SH-SY5Y (cell line): ENCODE data around the gene DLGAP1.

Source experiments
- GATA2 ChIP-seq: IDR thresholded peaks from 2 replicates; pipeline ENCODE4 v1.6.1; 2011; ENCODE audit warnings: mild to moderate bottlenecking, low read depth, low read length
- GATA3 ChIP-seq: IDR thresholded peaks from 2 replicates; pipeline ENCODE4 v1.6.1; 2011; ENCODE audit warnings: low read depth, mild to moderate bottlenecking, low read length, moderate library complexity

Gene DLGAP1

DNA sequence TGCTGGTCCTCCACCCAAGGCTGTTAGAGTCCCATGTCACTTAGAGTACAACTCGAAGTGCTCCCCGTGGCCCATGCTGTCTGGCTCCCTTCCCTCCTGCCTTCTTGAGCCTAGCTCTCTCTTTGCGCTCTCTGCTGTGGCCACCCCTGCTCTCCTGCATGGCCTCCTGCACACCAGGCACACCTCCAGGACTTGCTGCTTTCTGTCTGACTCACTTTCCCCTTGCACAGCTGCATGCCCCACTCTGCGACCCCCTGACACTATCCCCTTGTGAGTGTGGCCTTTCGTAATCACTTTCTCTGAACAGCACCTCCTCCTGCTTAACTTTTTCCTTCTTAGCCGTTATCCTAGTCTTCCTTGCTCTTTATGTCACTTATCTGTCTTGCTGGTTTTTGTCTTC is 661.6 kb downstream of the DLGAP1 start:
- TF ChIP-seq GATA2 (no peak), GATA3 (no peak)

DNA sequence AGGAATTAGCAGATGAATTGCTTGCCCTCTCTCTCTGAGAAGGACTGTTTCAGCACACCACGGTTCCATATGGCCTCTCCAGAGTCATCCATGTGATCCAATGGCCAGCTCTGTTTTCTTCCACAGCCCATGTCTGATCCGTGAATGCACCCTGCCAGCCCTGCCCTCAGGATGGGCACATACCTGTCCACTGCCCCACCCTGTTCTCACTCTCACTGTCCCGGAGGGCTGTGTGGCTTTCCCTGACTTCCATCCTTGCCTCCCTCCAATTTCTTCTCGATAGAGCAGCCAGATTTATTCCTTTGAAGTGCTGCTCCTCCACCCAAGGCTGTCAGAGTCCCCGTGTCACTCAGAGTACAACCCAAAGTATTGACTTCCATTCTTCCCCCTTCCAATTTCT is 662.0 kb downstream of the DLGAP1 start:
- TF ChIP-seq GATA2, result no peak
- TF ChIP-seq GATA3, result no peak

DNA sequence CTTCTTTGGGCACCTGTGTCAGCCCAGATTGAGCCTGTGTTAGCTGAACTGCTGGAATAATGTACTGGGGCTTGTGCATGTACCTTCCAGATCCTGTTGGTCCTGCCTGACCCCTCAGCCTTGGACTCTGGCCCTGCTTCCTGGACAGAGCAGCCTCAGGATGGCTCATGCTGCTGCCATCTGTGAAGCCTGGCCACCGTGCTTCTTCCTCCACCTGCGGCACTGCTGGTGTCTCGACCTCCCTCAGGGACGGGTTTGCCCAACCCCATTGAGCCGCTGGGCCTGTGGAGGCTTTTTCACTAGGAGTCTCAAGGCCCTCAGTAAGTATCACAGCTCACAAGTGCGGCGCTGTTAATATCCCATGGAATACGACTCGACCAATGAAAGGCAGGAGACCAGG is 662.4 kb downstream of the DLGAP1 start:
- no peak for TF ChIP-seq GATA3

DNA sequence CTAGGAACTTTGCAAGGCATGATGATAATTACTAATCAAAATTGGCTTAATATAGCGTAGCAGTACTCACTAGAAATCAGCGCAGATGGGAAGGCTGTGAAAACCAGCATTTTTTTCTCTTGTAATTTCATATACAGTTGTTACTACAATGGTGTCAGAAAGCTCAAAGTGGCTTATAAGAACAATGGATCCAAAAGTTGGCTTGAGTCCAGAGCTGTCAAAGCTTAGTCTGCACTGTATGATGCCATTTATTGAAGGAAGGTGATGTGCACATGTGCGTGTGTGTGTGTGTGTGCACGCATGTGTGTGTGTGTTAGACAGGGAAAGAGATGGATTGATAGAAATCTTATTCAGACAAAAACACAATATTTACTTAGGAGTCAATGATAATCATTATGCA is 663.9 kb downstream of the DLGAP1 start:
- TF ChIP-seq GATA2, result no peak
- TF ChIP-seq GATA3, result no peak

DNA sequence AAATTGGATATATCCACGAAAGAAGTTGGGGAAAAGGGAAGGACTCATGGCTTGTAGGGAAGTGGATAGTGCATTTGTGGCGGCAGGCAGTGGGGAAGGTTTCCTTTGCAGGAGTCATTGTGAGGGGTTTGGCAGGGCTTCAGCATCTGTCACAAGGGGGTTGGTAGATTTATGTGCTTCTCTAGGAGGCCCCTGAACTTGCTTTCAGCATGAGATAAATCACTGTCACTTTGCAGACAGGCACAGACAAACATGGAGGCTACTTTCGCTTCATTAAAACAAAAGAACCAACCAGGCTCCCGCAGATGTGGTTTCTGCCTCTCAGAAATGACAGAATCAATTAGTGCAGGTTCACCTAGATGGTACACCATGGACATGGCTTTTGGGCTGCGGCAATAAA is 664.4 kb downstream of the DLGAP1 start:
- no peak for TF ChIP-seq GATA2
- no peak for TF ChIP-seq GATA3

DNA sequence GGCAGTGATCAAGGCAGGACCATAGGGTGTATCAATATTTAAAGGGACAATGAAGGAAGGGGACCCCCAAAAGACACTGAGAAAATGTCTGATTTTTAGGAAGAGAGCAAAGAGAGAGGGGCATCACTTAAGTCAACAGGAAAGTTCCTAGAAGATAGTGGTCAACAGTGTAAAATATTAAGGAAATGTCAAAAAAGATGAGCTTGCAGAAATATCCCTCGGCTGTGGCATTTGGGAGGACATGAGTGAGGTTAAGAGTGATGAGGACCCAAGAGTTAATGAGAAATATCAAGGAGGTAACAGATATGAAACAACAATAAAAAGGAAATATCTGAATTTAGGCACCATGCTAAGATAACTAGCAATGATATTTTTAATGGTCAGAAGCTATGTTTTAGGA is 665.6 kb downstream of the DLGAP1 start:
- no peak for TF ChIP-seq GATA2
- TF ChIP-seq GATA3, result no peak

DNA sequence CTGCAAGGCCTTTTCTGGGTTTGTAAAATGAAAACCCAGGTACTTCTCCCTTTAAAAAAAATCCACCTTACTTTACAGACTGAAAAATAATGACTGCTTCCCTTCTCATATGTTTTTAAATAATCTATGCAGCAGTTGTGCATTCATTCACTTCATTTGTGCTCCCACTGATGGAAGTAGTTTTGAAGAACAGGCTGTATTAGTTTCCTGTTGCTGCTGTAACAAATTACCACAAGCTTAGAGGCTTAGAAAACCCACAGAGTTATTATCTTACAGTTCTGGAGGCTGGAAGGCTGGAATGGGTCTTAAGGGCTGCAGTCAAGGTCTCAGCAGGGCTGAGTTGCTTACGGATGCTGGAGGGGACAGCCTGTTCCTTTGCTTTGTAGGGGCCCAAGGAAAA is 670.2 kb downstream of the DLGAP1 start:
- TF ChIP-seq GATA3, result no peak

DNA sequence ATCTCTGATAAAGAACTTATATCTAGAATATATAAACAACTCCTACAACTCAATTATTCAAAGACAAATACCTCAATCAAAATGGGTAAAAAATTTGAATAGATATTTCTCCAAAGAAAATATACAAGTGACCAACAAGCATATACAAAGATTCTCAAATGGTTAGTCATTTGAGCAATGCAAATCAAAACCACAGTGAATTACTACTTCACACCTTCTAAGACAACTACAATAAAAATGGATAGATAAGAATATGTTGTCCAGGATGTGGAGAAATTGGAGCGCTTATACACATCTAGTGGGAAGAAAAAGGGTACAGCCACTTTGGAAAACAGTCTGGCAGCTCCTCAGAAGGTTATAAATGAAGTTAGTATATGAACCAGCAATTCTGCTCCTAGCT is 672.2 kb downstream of the DLGAP1 start:
- no peak for TF ChIP-seq GATA2
- no peak for TF ChIP-seq GATA3

DNA sequence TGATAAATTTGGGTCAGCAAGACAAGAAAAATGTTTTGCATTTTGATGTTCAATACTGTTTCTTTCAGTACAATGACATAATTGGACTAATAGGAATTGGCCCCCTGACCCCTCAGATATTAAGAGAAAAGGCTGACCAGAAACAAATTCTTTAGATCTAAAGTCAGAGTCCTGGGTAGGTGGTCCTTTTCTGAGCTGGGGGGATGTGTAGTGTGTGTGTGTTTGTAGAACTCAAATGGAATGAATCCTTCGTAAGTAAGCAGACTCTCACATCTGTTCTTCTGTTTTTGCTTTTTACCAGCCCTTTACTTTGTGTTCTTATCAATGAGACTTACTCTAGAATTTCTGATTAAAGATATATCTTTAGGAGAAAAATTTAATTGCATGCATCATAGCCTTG is 677.4 kb downstream of the DLGAP1 start:
- TF ChIP-seq GATA3 (no peak), GATA2 (no peak)

DNA sequence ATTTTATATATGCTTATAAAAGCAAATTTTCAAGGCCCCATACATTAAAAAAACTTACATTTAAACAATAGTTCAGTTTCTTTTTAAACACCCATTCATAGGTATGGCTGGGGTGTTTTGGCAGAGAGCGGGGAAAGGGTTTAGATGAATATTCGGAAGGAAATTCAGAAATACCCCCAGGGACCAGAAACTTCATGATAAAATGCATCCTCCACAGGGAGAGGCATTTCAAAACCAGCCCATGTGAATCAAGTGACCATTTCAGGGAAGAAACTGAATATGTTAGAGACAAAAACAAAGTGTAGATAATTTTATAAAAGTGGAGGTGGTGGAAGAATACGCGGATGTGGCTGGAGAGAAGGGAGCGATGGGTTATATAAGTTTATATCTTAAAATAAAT is 678.0 kb downstream of the DLGAP1 start:
- TF ChIP-seq GATA2 (no peak), GATA3 (no peak)

DNA sequence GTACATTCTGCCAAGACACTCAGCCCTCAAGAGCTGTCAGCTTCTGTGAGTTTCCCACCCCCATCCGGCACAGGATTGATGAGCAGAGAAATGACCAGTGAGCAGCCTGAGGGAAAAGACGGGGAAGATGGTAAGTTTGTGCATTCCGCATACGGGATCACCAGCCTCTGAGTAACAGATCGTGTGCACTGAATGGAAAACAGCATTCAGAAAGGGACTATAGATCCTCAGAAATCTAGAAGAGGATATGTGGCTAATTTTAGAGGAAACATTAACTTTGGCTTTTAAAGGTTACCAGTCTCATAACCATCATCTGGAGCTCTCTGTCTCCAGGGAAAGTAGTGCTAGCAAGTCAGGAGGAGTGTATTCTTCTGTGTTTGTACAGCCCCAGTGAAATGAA is 679.1 kb downstream of the DLGAP1 start:
- TF ChIP-seq GATA3, result no peak
- no peak for TF ChIP-seq GATA2

DNA sequence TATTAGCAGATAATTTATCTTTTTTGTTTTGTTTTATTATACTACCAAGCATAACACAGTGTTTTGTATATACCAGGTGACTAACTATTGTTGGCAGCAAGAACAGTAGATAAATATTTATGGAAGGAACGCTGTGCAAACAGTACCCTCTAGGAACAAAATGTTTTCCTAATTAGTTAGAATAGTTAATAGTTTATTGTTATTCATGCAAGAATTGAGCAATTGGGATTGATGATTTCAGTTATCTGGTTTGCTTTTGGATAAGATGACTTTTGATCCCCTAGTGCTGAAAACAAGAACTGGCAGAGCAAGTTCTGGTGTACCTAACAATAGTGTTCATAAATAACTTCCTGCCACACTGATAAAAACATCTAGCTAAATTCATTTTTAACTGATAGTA is 681.8 kb downstream of the DLGAP1 start:
- TF ChIP-seq GATA3 (no peak), GATA2 (no peak)

DNA sequence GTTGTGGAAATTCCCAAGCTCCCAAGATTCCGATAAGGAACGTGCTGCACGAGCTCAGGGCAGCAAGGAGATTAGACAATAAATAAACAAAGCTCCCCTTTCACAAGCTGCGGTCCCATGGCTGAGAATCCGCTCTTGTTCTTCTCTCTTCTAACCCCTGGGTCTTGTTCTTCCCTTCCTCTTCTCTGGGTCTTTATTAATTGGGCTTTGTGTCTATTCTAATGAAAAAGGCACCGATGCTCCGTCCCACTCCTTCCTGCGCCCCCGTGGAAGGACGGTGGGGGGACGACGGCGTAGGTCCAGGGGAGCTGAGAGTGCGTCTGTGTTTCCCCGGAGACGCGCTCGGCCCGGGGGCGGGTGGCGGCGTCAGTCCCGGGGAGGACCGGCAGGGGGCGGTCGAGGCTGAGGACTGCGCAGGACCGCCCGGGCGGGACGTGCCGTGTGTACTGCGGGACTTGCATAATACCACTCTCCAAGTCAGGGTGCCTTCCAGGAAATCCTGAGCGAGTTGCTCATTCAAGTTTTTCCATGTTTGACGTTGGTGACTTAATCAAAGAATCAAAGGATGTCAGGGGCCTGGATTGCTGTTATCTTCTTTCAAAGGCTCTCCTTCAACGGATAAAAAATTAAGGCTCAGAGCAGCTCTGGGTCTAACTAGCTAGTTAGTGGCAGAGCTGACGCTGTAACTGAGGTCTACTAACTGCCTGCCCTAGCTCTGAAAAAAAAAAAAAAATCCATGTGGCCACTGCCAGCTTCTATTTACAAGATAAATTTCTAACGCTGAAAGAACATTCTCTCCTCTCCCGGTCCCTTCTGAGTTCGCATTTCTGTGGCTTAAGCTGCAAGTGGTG is 683.8 kb downstream of the DLGAP1 start:
- no peak for TF ChIP-seq GATA3
- TF ChIP-seq GATA2, result no peak

DNA sequence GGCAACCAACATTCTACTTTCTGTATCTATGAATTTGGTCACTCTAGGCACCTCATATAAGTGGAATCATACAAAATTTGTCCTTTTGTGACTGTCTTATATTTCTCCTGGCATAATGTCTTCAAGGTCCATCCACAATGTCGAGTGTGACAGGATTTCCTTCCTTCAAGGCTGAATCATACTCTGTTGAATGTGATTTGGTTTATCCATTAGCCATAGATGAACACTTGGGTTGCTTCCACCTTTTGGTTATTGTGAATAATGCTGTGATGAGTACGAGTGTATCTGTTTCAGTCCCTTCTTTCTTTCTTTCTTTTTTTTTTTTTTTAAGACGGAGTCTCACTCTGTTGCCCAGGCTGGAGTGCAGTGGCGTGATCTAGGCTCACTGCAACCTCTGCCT is 693.8 kb downstream of the DLGAP1 start:
- TF ChIP-seq GATA2, result no peak
- TF ChIP-seq GATA3, result no peak

DNA sequence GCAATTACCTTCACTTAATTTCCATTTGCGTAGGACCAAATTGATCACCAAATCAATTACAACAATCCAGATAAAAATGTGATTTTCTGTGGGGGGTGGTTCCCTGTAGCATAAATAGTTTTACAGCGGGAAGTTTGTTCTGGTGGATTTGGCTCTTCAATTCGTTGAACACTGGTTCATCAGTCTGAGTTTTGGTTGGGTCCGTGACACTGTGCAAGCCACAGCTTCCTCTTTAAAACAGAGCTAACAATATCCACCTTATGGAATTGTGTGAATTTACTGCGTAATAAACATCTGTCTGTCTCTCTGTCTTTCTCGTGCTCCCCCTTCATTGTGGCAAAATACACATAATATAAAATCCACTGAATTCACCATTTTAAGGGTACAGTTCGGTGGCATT is 694.4 kb downstream of the DLGAP1 start:
- TF ChIP-seq GATA2 (no peak), GATA3 (no peak)

DNA sequence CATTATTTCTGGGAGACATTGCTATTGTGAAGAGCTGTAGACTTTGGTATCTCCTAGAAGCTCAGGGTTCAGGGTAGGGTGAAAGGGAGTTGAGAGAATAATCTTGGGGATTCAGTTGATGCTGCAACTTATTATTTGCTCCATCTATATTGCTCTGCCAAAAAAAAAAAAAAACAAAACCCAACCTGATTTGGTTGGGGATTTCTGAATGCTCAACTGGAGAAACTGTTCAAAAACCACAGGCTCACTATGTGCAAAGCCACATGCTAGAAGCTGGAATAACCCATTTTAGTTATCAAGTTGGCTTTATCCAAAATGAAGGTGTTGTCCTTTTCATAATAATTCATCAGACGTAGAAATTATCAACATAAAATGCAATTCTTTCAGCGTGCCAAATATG is 696.0 kb downstream of the DLGAP1 start:
- TF ChIP-seq GATA2, result no peak
- TF ChIP-seq GATA3, result no peak
